SK-N-SH (cell line): ENCODE data around the gene NCS1. TPM values are rescaled to one million over a fixed set of nuclear protein-coding genes. Genes with fewer than 3 reads are reported as not detected.

ENCODE experiments used
- CTCF ChIA-PET: fragments of 300-600, 350-600 bp; formaldehyde crosslinking; extraction: SDS; loops from one replicate; lab custom pipeline; 2021; lab: Yijun Ruan, JAX
- POLR2A ChIA-PET: fragments of 350-600 bp; sonication (Branson Sonifier 250); formaldehyde crosslinking; extraction: SDS; loops from one replicate; lab custom pipeline; 2020; ENCODE audit warnings: antibody characterized with exemption, inconsistent platforms; lab: Yijun Ruan, JAX
- DNase-seq: peaks from one replicate; pipeline ENCODE4 v3.0.0; 2012
- H2AFZ ChIP-seq: fragments of 200-600 bp; sonication (generic); 2 replicates; pipeline ENCODE4 v1.8.1; 2016; ENCODE audit warnings: antibody characterized with exemption, mild to moderate bottlenecking, low read depth
- H3F3A ChIP-seq: fragments of 200-600 bp; sonication (generic); replicated peaks from 2 replicates; pipeline ENCODE3; 2016; ENCODE audit warnings: antibody characterized with exemption, mild to moderate bottlenecking; ENCODE audit not compliant: insufficient read depth
- H3K27ac ChIP-seq, 2 experiments: fragments of 200-500 bp in 1 of 2; fragments of 200-600 bp in 1 of 2; sonication (Bioruptor generic) in 1 of 2; sonication (generic), shearing (Covaris generic) in 1 of 2; 2 replicates each; pipeline versions ENCODE4 v1.5.1 to v1.6.1; 2014 to 2016; ENCODE audit warnings: low read depth in 2 of 2, inconsistent platforms in 1 of 2, low read length in 1 of 2, mild to moderate bottlenecking in 1 of 2, mixed read lengths in 1 of 2
- H3K27me3 ChIP-seq: fragments of 200-600 bp; sonication (generic), shearing (Covaris generic); 2 replicates; pipeline ENCODE4 v1.6.1; 2016; ENCODE audit warnings: mixed run types; ENCODE audit not compliant: insufficient read depth
- H3K36me3 ChIP-seq, 2 experiments: fragments of 200-500 bp in 1 of 2; fragments of 200-600 bp in 1 of 2; sonication (Bioruptor generic) in 1 of 2; sonication (generic) in 1 of 2; replicated peaks in 1 of 2; 2 replicates each; pipeline versions ENCODE3 to v1.5.1; 2014 to 2016; ENCODE audit warnings: low read length in 1 of 2, mild to moderate bottlenecking in 1 of 2; ENCODE audit not compliant: insufficient read depth in 2 of 2, control insufficient read depth in 1 of 2
- H3K4me1 ChIP-seq, 2 experiments: fragments of 200-500 bp in 1 of 2; fragments of 200-600 bp in 1 of 2; sonication (Bioruptor generic) in 1 of 2; sonication (generic), shearing (Covaris generic) in 1 of 2; 2 replicates each; pipeline versions ENCODE4 v1.5.1 to v1.6.1; 2014 to 2016; ENCODE audit warnings: low read depth in 1 of 2, low read length in 1 of 2, mixed run types in 1 of 2; ENCODE audit not compliant: insufficient read depth in 2 of 2, control insufficient read depth in 1 of 2
- H3K4me2 ChIP-seq: fragments of 200-600 bp; sonication (generic), shearing (Covaris generic); 2 replicates; pipeline ENCODE4 v1.6.1; 2017; ENCODE audit warnings: mixed run types
- H3K4me3 ChIP-seq, 2 experiments: fragments of 200-500 bp in 1 of 2; fragments of 200-600 bp in 1 of 2; sonication (Bioruptor generic) in 1 of 2; sonication (generic), shearing (Covaris generic) in 1 of 2; 2 replicates each; pipeline versions ENCODE4 v1.5.1 to v1.8.1; 2014 to 2016; ENCODE audit warnings: low read depth in 2 of 2, inconsistent platforms in 1 of 2, low read length in 1 of 2, mild to moderate bottlenecking in 1 of 2, mixed read lengths in 1 of 2, moderate library complexity in 1 of 2
- H3K79me2 ChIP-seq: fragments of 200-600 bp; sonication (generic); 2 replicates; pipeline ENCODE4 v1.8.1; 2017; ENCODE audit warnings: mild to moderate bottlenecking; ENCODE audit not compliant: insufficient read depth
- H3K9ac ChIP-seq: fragments of 200-600 bp; sonication (generic); 2 replicates; pipeline ENCODE4 v1.6.1; 2017; ENCODE audit warnings: mixed run types
- H3K9me2 ChIP-seq: fragments of 200-600 bp; sonication (generic); 2 replicates; pipeline ENCODE4 v1.6.1; 2017; ENCODE audit warnings: mixed run types
- H3K9me3 ChIP-seq: fragments of 200-600 bp; sonication (generic); 2 replicates; pipeline ENCODE4 v1.6.1; 2017; ENCODE audit warnings: mixed run types, mild to moderate bottlenecking, moderate library complexity
- H4K20me1 ChIP-seq: fragments of 200-600 bp; sonication (generic); 2 replicates; pipeline ENCODE4 v1.6.1; 2017; ENCODE audit warnings: mild to moderate bottlenecking, mixed run types; ENCODE audit not compliant: insufficient read depth
- CHD2 ChIP-seq: fragments of 150-350 bp; IDR thresholded peaks from 2 replicates; pipeline ENCODE4 v1.6.1; 2018; ENCODE audit warnings: low read length; ENCODE audit not compliant: partially characterized antibody
- ELF1 ChIP-seq: IDR thresholded peaks from 2 replicates; pipeline ENCODE4 v1.4.0; 2012
- EP300 ChIP-seq, 2 experiments: IDR thresholded peaks; 2 replicates each; pipeline versions ENCODE4 v1.4.0 to v1.6.1; 2012; ENCODE audit warnings: borderline replicate concordance in 1 of 2, low read depth in 1 of 2, low read length in 1 of 2
- EZH2phosphoT487 ChIP-seq: fragments of 200-600 bp; sonication (generic); IDR thresholded peaks from 2 replicates; pipeline ENCODE4 v1.6.1; 2017; ENCODE audit warnings: low read depth, mixed run types, mild to moderate bottlenecking, antibody characterized with exemption, moderate library complexity, borderline replicate concordance
- FOSL2 ChIP-seq: IDR thresholded peaks from 2 replicates; pipeline ENCODE4 v1.4.0; 2012; ENCODE audit warnings: low read depth, mild to moderate bottlenecking, moderate library complexity, borderline replicate concordance
- FOXJ3 ChIP-seq: sonication (generic); formaldehyde crosslinking; IDR thresholded peaks from 2 replicates; pipeline ENCODE4 v1.5.1; 2020; ENCODE audit warnings: mild to moderate bottlenecking, missing genetic modification reagents
- FOXM1 ChIP-seq: IDR thresholded peaks from 2 replicates; pipeline ENCODE4 v1.4.0; 2012; ENCODE audit warnings: low read depth, mild to moderate bottlenecking
- JUND ChIP-seq: IDR thresholded peaks from 2 replicates; pipeline ENCODE4 v1.4.0; 2012
- MXI1 ChIP-seq: IDR thresholded peaks from 2 replicates; pipeline ENCODE4 v1.6.1; 2012; ENCODE audit warnings: mild to moderate bottlenecking, low read depth, low read length, improper control_type of control experiment
- POLR2AphosphoS5 ChIP-seq: IDR thresholded peaks from 2 replicates; pipeline ENCODE4 v1.6.1; 2012; ENCODE audit warnings: low read depth, low read length
- RAD21 ChIP-seq: IDR thresholded peaks from 2 replicates; pipeline ENCODE4 v1.6.1; 2012; ENCODE audit warnings: mild to moderate bottlenecking, low read length
- RCOR1 ChIP-seq: fragments of 150-350 bp; IDR thresholded peaks from 2 replicates; pipeline ENCODE4 v1.6.1; 2017; ENCODE audit warnings: antibody characterized with exemption, low read length
- RFX5 ChIP-seq: IDR thresholded peaks from 2 replicates; pipeline ENCODE4 v1.6.1; 2012; ENCODE audit warnings: mild to moderate bottlenecking, improper control_type of control experiment, low read length
- RXRA ChIP-seq: IDR thresholded peaks from 2 replicates; pipeline ENCODE4 v1.4.0; 2012; ENCODE audit warnings: low read depth, mild to moderate bottlenecking, borderline replicate concordance
- SMC3 ChIP-seq: IDR thresholded peaks from 2 replicates; pipeline ENCODE4 v1.6.1; 2012; ENCODE audit warnings: low read depth, low read length, improper control_type of control experiment
- TAF1 ChIP-seq: IDR thresholded peaks from 2 replicates; pipeline ENCODE4 v1.6.1; 2012; ENCODE audit warnings: low read depth, mild to moderate bottlenecking, low read length, moderate library complexity, borderline replicate concordance
- TEAD4 ChIP-seq: IDR thresholded peaks from 2 replicates; pipeline ENCODE4 v1.4.0; 2012; ENCODE audit warnings: mild to moderate bottlenecking, borderline replicate concordance; ENCODE audit not compliant: insufficient read depth
- YY1 ChIP-seq: IDR thresholded peaks from 2 replicates; pipeline ENCODE4 v1.4.0; 2012; ENCODE audit warnings: low read depth, mild to moderate bottlenecking
- WGBS: methylation state at CpG from one replicate; pipeline ENCODE4 v1.1.6; 2017; ENCODE audit warnings: low lambda C conversion rate; 5-methylcytosine and 5-hydroxymethylcytosine counted together
- polyA plus RNA-seq, 3 experiments: library from polyadenylated mRNA; depleted of rRNA; stranded (reverse); fragments of >200 nt; gene quantifications; 2 replicates each; pipeline ENCODE4 v1.2.3, GENCODE V29; 2012
- TF ChIP-seq, protein P1 (sequence below): IDR thresholded peaks from 2 replicates; pipeline ENCODE4 v1.4.0; 2012; ENCODE audit warnings: low read depth
- TF ChIP-seq, protein P2 (sequence below): IDR thresholded peaks from 2 replicates; pipeline ENCODE4 v1.4.0; 2012; ENCODE audit warnings: low read depth, borderline replicate concordance
- TF ChIP-seq, protein P3 (sequence below): fragments of 150-350 bp; IDR thresholded peaks from 2 replicates; pipeline ENCODE4 v1.6.1; 2016; ENCODE audit warnings: mild to moderate bottlenecking, low read depth, low read length
- TF ChIP-seq, protein P4 (sequence below): IDR thresholded peaks from 2 replicates; pipeline ENCODE4 v1.4.0; 2012; ENCODE audit warnings: low read depth, borderline replicate concordance
- TF ChIP-seq, protein P5 (sequence below): IDR thresholded peaks from 2 replicates; pipeline ENCODE4 v1.6.1; 2012; ENCODE audit warnings: mild to moderate bottlenecking, low read depth, low read length, moderate library complexity

NCS1 gene
- polyA plus RNA-seq, 1 of the 3 experiments (the other 2 are of a cell fraction) = 40.6 TPM

DNA sequence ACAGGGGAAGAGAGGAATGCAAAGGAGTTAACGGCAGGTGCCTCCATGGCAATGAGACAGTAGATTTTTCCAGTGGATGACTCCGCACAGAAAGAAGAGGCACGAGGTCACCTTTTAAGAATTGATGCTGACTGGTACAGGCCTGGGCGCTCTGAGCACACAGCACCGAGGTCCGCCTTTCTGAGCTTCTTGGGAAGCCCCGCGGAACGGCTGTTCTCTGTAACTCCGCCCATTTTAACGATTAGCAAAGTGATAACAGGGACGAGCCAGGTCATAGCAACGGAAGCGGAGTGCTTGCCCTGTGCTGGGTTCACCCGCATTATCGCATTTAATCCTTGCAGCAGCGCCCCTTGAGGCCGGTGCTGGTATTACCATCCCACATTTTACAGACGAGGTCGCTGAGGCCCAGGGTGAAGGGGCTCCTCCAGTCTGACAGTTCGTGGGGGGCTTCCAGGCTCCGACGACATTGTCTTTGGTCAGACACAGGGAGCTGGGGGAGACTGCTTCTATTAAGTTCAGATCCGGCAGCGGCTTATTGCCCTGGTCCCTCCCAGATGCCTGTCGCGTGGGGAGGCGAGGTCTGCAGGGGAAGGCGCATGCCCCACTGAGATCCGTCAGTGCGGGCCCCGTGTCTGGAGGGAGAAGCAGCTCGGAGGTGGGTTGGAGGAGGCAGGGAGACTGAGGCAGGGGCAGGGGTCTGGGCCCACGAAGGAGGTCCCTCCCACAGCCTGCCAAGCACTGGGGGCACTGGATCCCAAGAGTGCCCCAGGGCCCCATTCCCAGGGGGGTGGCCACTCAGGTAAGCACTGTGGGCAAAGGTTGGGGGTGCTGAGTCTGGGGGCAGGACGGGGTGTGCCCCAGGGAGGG is 71.0 kb downstream of the NCS1 start:
- peak; percentile 85 for DNase-seq
- Histone ChIP-seq H3K36me3 (no peaks in the 10 kb centered on the region), H3K9me2 (no peaks in the 10 kb centered on the region), H3K4me3 (peak overlapping the region in 1 of 2 experiments; percentile 51; a peak in 1 of 4 replicates), H3K4me2 (peak overlapping the region; percentile 25; the same call in 1 of the 2 replicates), H3K9me3 (no peaks in the 10 kb centered on the region), H3K27ac (peak overlapping the region in 1 of 2 experiments; percentile 35; a peak in 1 of 4 replicates), H3F3A (no peaks in the 10 kb centered on the region), H3K79me2 (no peaks in the 10 kb centered on the region), H3K4me1 (peaks cover 0 to 21% of the 10 kb centered on the region in 2 experiments; a peak in 1 of 4 replicates), H3K27me3 (no peaks in the 10 kb centered on the region), H2AFZ (peak overlapping the region; percentile 59; the same call in 1 of the 2 replicates), H3K9ac (no peak overlapping the region), H4K20me1 (no peaks in the 10 kb centered on the region)
- POLR2A ChIA-PET = interaction anchor here (0.8 kb wide), 1 partner anchor 47 kb away, joined by 3 read pairs; no protein-coding TSS in a partner anchor
- 21% methylated on average over 14 of the region's 35 CpGs for WGBS
- CTCF ChIA-PET = interaction anchor here (0.6 to 8.9 kb wide), 47 partner anchors 10 to 442 kb away, joined by 3 to 73 read pairs (median 5); partner anchors contain the start of genes HMCN2 and NCS1
- TF ChIP-seq YY1 (no peak), MXI1 (no peak), EZH2phosphoT487 (no peak), RFX5 (no peak), FOXJ3 (no peak), EP300 (IDR thresholded peaks at IDR 0.05; ENCODE audit: borderline replicate concordance in 1 of 2, low read depth in 1 of 2, low read length in 1 of 2) (no peak), CHD2 (no peak), TEAD4 (no peak), JUND (no peak), ELF1 (no peak), FOSL2 (no peak), FOXM1 (no peak), RAD21 (peak; percentile 74), POLR2AphosphoS5 (no peak), SMC3 (peak; percentile 49), RCOR1 (peak; percentile 26; the same call in 1 of the 2 replicates), TAF1 (no peak), RXRA (no peak)
- TF ChIP-seq, protein P1, sequence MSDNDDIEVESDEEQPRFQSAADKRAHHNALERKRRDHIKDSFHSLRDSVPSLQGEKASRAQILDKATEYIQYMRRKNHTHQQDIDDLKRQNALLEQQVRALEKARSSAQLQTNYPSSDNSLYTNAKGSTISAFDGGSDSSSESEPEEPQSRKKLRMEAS = peak; percentile 43; the same call in 1 of the 2 replicates
- TF ChIP-seq, protein P2, sequence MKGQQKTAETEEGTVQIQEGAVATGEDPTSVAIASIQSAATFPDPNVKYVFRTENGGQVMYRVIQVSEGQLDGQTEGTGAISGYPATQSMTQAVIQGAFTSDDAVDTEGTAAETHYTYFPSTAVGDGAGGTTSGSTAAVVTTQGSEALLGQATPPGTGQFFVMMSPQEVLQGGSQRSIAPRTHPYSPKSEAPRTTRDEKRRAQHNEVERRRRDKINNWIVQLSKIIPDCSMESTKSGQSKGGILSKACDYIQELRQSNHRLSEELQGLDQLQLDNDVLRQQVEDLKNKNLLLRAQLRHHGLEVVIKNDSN = no peak
- TF ChIP-seq, protein P3, sequence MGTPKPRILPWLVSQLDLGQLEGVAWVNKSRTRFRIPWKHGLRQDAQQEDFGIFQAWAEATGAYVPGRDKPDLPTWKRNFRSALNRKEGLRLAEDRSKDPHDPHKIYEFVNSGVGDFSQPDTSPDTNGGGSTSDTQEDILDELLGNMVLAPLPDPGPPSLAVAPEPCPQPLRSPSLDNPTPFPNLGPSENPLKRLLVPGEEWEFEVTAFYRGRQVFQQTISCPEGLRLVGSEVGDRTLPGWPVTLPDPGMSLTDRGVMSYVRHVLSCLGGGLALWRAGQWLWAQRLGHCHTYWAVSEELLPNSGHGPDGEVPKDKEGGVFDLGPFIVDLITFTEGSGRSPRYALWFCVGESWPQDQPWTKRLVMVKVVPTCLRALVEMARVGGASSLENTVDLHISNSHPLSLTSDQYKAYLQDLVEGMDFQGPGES = no peak
- TF ChIP-seq, protein P4, sequence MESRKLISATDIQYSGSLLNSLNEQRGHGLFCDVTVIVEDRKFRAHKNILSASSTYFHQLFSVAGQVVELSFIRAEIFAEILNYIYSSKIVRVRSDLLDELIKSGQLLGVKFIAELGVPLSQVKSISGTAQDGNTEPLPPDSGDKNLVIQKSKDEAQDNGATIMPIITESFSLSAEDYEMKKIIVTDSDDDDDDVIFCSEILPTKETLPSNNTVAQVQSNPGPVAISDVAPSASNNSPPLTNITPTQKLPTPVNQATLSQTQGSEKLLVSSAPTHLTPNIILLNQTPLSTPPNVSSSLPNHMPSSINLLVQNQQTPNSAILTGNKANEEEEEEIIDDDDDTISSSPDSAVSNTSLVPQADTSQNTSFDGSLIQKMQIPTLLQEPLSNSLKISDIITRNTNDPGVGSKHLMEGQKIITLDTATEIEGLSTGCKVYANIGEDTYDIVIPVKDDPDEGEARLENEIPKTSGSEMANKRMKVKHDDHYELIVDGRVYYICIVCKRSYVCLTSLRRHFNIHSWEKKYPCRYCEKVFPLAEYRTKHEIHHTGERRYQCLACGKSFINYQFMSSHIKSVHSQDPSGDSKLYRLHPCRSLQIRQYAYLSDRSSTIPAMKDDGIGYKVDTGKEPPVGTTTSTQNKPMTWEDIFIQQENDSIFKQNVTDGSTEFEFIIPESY = no peak
- TF ChIP-seq, protein P5, sequence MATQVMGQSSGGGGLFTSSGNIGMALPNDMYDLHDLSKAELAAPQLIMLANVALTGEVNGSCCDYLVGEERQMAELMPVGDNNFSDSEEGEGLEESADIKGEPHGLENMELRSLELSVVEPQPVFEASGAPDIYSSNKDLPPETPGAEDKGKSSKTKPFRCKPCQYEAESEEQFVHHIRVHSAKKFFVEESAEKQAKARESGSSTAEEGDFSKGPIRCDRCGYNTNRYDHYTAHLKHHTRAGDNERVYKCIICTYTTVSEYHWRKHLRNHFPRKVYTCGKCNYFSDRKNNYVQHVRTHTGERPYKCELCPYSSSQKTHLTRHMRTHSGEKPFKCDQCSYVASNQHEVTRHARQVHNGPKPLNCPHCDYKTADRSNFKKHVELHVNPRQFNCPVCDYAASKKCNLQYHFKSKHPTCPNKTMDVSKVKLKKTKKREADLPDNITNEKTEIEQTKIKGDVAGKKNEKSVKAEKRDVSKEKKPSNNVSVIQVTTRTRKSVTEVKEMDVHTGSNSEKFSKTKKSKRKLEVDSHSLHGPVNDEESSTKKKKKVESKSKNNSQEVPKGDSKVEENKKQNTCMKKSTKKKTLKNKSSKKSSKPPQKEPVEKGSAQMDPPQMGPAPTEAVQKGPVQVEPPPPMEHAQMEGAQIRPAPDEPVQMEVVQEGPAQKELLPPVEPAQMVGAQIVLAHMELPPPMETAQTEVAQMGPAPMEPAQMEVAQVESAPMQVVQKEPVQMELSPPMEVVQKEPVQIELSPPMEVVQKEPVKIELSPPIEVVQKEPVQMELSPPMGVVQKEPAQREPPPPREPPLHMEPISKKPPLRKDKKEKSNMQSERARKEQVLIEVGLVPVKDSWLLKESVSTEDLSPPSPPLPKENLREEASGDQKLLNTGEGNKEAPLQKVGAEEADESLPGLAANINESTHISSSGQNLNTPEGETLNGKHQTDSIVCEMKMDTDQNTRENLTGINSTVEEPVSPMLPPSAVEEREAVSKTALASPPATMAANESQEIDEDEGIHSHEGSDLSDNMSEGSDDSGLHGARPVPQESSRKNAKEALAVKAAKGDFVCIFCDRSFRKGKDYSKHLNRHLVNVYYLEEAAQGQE = no peak
